Keratinocyte (primary cell): ENCODE results near the gene ARX. TPM values are rescaled to one million over a fixed set of nuclear protein-coding genes. Genes with fewer than 3 reads are reported as not detected.

Experiments used
- DNase-seq: peaks from one replicate; pipeline ENCODE4 v3.0.0-alpha.2; 2011; ENCODE audit warnings: low read depth, missing footprints, low spot score
- FAIRE-seq: peaks from 2 replicates; lab custom pipeline; 2011; peaks lifted over from hg19 to GRCh38; lab: Jason Lieb, UNC
- H2AFZ ChIP-seq: 2 replicates; pipeline ENCODE4 v1.6.0; 2012; ENCODE audit warnings: low read length, control low read depth, inconsistent platforms; ENCODE audit not compliant: control insufficient read depth
- H3K27ac ChIP-seq: 2 replicates; pipeline ENCODE4 v1.5.1; 2011; ENCODE audit warnings: low read length; ENCODE audit not compliant: control insufficient read depth, insufficient read depth
- H3K27me3 ChIP-seq: 3 replicates; pipeline ENCODE4 v1.6.0; 2011; ENCODE audit warnings: low read length; ENCODE audit not compliant: control insufficient read depth, insufficient read depth; ENCODE audit errors: extremely low read depth
- H3K36me3 ChIP-seq, 2 experiments: 2 replicates in 1 of 2; 3 replicates in 1 of 2; pipeline ENCODE4 v1.5.1; 2011; ENCODE audit warnings: low read length in 2 of 2, mild to moderate bottlenecking in 1 of 2; ENCODE audit not compliant: control insufficient read depth in 2 of 2, insufficient read depth in 2 of 2; ENCODE audit errors: extremely low read depth in 1 of 2
- H3K4me1 ChIP-seq: 3 replicates; pipeline ENCODE4 v1.5.1; 2011; ENCODE audit warnings: low read length; ENCODE audit not compliant: control insufficient read depth, insufficient read depth; ENCODE audit errors: extremely low read depth
- H3K4me2 ChIP-seq: 3 replicates; pipeline ENCODE4 v1.6.0; 2011; ENCODE audit warnings: low read depth, low read length; ENCODE audit not compliant: control insufficient read depth, insufficient read depth; ENCODE audit errors: extremely low read depth
- H3K4me3 ChIP-seq, 3 experiments: fragments of 200-600 bp in 1 of 3; sonication (generic) in 1 of 3; 2 replicates in 2 of 3; 3 replicates in 1 of 3; pipeline ENCODE4 v1.5.1; 2011 to 2016; ENCODE audit warnings: low read length in 3 of 3, mild to moderate bottlenecking in 3 of 3, control low read depth in 2 of 3, inconsistent platforms in 1 of 3, low read depth in 1 of 3, mixed read lengths in 1 of 3, mixed run types in 1 of 3, moderate library complexity in 1 of 3; ENCODE audit not compliant: control insufficient read depth in 2 of 3, insufficient read depth in 2 of 3; ENCODE audit errors: extremely low read depth in 1 of 3
- H3K79me2 ChIP-seq: 2 replicates; pipeline ENCODE4 v1.6.0; 2012; ENCODE audit warnings: low read length; ENCODE audit not compliant: control insufficient read depth, insufficient read depth
- H3K9ac ChIP-seq: 3 replicates; pipeline ENCODE4 v1.6.0; 2011; ENCODE audit warnings: low read length; ENCODE audit not compliant: control insufficient read depth, insufficient read depth; ENCODE audit errors: extremely low read depth
- H3K9me1 ChIP-seq: 3 replicates; pipeline ENCODE4 v1.6.0; 2011; ENCODE audit warnings: low read length; ENCODE audit not compliant: control insufficient read depth, insufficient read depth; ENCODE audit errors: extremely low read depth
- H3K9me3 ChIP-seq: 2 replicates; pipeline ENCODE4 v1.5.1; 2012; ENCODE audit warnings: low read depth, low read length; ENCODE audit not compliant: control insufficient read depth
- H4K20me1 ChIP-seq: 3 replicates; pipeline ENCODE4 v1.6.0; 2011; ENCODE audit warnings: low read length; ENCODE audit not compliant: control insufficient read depth, insufficient read depth; ENCODE audit errors: extremely low read depth
- EZH2 ChIP-seq: IDR thresholded peaks from one replicate; pipeline ENCODE4 v1.6.1; 2012; ENCODE audit warnings: inconsistent platforms, mild to moderate bottlenecking, low read length, moderate library complexity
- dilution Hi-C: fragments of 300-500 bp; cut with MboI; formaldehyde crosslinking; loops from one replicate; pipeline ENCODE4 v1.7.0; 2020; ENCODE audit warnings: low sequenced_read_pairs; ENCODE audit not compliant: extremely low pct_ligation_motif_present
- polyA plus RNA-seq, 5 experiments: library from polyadenylated mRNA; depleted of rRNA in 3 of 5; stranded (reverse) in 3 of 5; stranded (forward) in 1 of 5; unstranded in 1 of 5; fragments of >200 nt; gene quantifications; 1 replicate in 1 of 5; 2 replicates in 3 of 5; 3 replicates in 1 of 5; pipeline versions ENCODE4 v1.2.1 to v1.2.3, GENCODE V29; 2011 to 2012; ENCODE audit warnings: missing spikeins in 2 of 5, low read depth in 1 of 5, low replicate concordance in 1 of 5
- TF ChIP-seq, protein P1 (sequence below), 3 experiments: IDR thresholded peaks in 1 of 3; conservative IDR thresholded peaks in 1 of 3; optimal IDR thresholded peaks in 1 of 3; 2 replicates in 2 of 3; 3 replicates in 1 of 3; pipeline versions ENCODE3 to v1.5.1; 2011; ENCODE audit warnings: low read length in 3 of 3, mild to moderate bottlenecking in 3 of 3, moderate library complexity in 2 of 3, control low read depth in 1 of 3, inconsistent platforms in 1 of 3; ENCODE audit not compliant: insufficient read depth in 2 of 3; ENCODE audit errors: extremely low read depth in 1 of 3

The ARX gene
- polyA plus RNA-seq, 1 donor (not counting 4 experiments of a cell fraction or from before 2014, with no cell fraction given): not detected

- Histone ChIP-seq H3K79me2 (no peaks in the 10 kb centered on the region), H3K4me2 (no peak overlapping the region), H3K27me3 (no peaks in the 10 kb centered on the region), H3K9me1 (no peaks in the 10 kb centered on the region), H2AFZ (no peak overlapping the region), H4K20me1 (no peaks in the 10 kb centered on the region), H3K4me3 (no peak overlapping the region), H3K36me3 (no peaks in the 10 kb centered on the region), H3K9ac (no peak overlapping the region), H3K9me3 (no peaks in the 10 kb centered on the region), H3K4me1 (no peaks in the 10 kb centered on the region), H3K27ac (no peak overlapping the region)
- DNase-seq (no peak), FAIRE-seq (no peak)
- TF ChIP-seq EZH2: no peak
- TF ChIP-seq, protein P1, sequence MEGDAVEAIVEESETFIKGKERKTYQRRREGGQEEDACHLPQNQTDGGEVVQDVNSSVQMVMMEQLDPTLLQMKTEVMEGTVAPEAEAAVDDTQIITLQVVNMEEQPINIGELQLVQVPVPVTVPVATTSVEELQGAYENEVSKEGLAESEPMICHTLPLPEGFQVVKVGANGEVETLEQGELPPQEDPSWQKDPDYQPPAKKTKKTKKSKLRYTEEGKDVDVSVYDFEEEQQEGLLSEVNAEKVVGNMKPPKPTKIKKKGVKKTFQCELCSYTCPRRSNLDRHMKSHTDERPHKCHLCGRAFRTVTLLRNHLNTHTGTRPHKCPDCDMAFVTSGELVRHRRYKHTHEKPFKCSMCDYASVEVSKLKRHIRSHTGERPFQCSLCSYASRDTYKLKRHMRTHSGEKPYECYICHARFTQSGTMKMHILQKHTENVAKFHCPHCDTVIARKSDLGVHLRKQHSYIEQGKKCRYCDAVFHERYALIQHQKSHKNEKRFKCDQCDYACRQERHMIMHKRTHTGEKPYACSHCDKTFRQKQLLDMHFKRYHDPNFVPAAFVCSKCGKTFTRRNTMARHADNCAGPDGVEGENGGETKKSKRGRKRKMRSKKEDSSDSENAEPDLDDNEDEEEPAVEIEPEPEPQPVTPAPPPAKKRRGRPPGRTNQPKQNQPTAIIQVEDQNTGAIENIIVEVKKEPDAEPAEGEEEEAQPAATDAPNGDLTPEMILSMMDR (optimal IDR thresholded peaks at IDR 0.05 in 1 of 3, IDR thresholded peaks at IDR 0.05 in 1 of 3, conservative IDR thresholded peaks at IDR 0.05 in 1 of 3; ENCODE audit: extremely low read depth in 1 of 3, insufficient read depth in 2 of 3, low read length in 3 of 3): no peak
- dilution Hi-C loops: no loop called here
Observed at GRCh38 chrX:24961809-24962208, 54.0 kb downstream of the ARX start.

DNA sequence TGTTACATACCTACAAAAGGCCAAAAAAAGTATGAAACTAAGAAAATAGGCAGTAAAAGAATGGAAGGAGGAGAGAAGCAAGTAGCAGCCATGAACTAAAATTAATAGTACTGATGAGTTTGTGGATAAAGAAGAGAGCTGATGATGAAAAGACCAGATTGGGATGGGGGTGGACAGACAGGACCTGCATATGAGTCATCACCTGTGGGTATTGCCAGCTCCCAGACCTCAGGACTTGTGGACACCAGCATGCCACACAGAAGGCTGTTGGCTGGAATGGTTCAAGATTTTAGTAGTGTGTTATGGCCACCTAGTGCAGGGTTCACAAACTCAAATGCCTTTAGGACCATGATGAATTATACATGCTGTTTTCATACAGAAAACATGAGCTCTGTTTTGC, 58.9 kb downstream of the ARX start:
- Histone ChIP-seq H3K36me3 (no peaks in the 10 kb centered on the region), H3K79me2 (no peaks in the 10 kb centered on the region), H3K9ac (no peak overlapping the region), H4K20me1 (no peaks in the 10 kb centered on the region), H3K27me3 (no peaks in the 10 kb centered on the region), H2AFZ (no peak overlapping the region), H3K4me1 (no peaks in the 10 kb centered on the region), H3K9me3 (no peaks in the 10 kb centered on the region), H3K9me1 (no peaks in the 10 kb centered on the region), H3K4me3 (no peak overlapping the region), H3K4me2 (no peak overlapping the region), H3K27ac (no peak overlapping the region)
- DNase-seq: no peak
- dilution Hi-C loops: no loop called here
- no peak for FAIRE-seq
- TF ChIP-seq EZH2: no peak
- TF ChIP-seq, protein P1 (optimal IDR thresholded peaks at IDR 0.05 in 1 of 3, IDR thresholded peaks at IDR 0.05 in 1 of 3, conservative IDR thresholded peaks at IDR 0.05 in 1 of 3; ENCODE audit: extremely low read depth in 1 of 3, insufficient read depth in 2 of 3, low read length in 3 of 3): no peak
